HG03342 (cell line): ENCODE results near the gene PRSS1.
"Not testable (repeated sequence)": the region's sequence is repeated elsewhere in the genome, so short reads cannot be mapped to it uniquely, and the experiment has no call there.

ENCODE experiments used
- ATAC-seq: cut with Tn5 transposase; IDR thresholded peaks from one replicate; pipeline ENCODE4 v1.9.1; 2021; ENCODE audit warnings: mild to moderate bottlenecking, moderate library complexity; ENCODE audit not compliant: unreplicated experiment

The PRSS1 gene

GRCh38 chr7:142745745-142746144 is 3.5 kb upstream of the PRSS1 start:
- ATAC-seq: no peak

- ATAC-seq: no peak
Observed at GRCh38 chr7:142746264-142746663, 3.0 kb upstream of the PRSS1 start.

GRCh38 chr7:142748410-142748809 is 862 bp upstream of the PRSS1 start:
- not testable (repeated sequence) for ATAC-seq

- ATAC-seq: no peak
Observed at GRCh38 chr7:142750321-142750938, 1.2 kb downstream of the PRSS1 start.

GRCh38 chr7:142751526-142752175 is 2.4 kb downstream of the PRSS1 start:
- not testable (repeated sequence) for ATAC-seq

GRCh38 chr7:142752376-142753225 is 3.3 kb downstream of the PRSS1 start:
- no peak for ATAC-seq

GRCh38 chr7:142753366-142753765 is 4.1 kb downstream of the PRSS1 start:
- ATAC-seq: no peak

GRCh38 chr7:142753925-142754491 is 4.7 kb downstream of the PRSS1 start:
- not testable (repeated sequence) for ATAC-seq

- no peak for ATAC-seq
Observed at GRCh38 chr7:142754681-142755575, 5.7 kb downstream of the PRSS1 start.

GRCh38 chr7:142758312-142758711 is 9.0 kb downstream of the PRSS1 start:
- ATAC-seq: not testable (repeated sequence)

- ATAC-seq: no peak
Observed at GRCh38 chr7:142759433-142759832, 10.2 kb downstream of the PRSS1 start.

- no peak for ATAC-seq
Observed at GRCh38 chr7:142760071-142760642, 10.9 kb downstream of the PRSS1 start.

- ATAC-seq: not testable (repeated sequence)
Observed at GRCh38 chr7:142761606-142762005, 12.3 kb downstream of the PRSS1 start.

GRCh38 chr7:142762104-142762503 is 12.8 kb downstream of the PRSS1 start:
- ATAC-seq: no peak

- ATAC-seq: no peak
Observed at GRCh38 chr7:142767451-142767850, 18.2 kb downstream of the PRSS1 start.

GRCh38 chr7:142767861-142768260 is 18.6 kb downstream of the PRSS1 start:
- ATAC-seq: no peak

GRCh38 chr7:142768885-142769284 is 19.6 kb downstream of the PRSS1 start:
- ATAC-seq: not testable (repeated sequence)

GRCh38 chr7:142770661-142771352 is 21.5 kb downstream of the PRSS1 start, which contains the start of gene PRSS2:
PRSS2 (plus strand) TSS chr7:142770970; CDS start chr7:142770983, 13 bp downstream.
- ATAC-seq: peak; percentile 5

GRCh38 chr7:142771353-142771723 is 22.1 kb downstream of the PRSS1 start:
- ATAC-seq: peak; percentile 80
